ENCODE measurements around the gene CARF. TPM values are rescaled to one million over a fixed set of nuclear protein-coding genes. Genes with fewer than 3 reads are reported as not detected.
A peak's percentile ranks its signal among the peaks of the same experiment; 100 is the strongest.
"Not testable (repeated sequence)": the region's sequence is repeated elsewhere in the genome, so short reads cannot be mapped to it uniquely, and the experiment has no call there.

Gene CARF
- total RNA-seq, 1 donor, result 14.0 TPM

DNA sequence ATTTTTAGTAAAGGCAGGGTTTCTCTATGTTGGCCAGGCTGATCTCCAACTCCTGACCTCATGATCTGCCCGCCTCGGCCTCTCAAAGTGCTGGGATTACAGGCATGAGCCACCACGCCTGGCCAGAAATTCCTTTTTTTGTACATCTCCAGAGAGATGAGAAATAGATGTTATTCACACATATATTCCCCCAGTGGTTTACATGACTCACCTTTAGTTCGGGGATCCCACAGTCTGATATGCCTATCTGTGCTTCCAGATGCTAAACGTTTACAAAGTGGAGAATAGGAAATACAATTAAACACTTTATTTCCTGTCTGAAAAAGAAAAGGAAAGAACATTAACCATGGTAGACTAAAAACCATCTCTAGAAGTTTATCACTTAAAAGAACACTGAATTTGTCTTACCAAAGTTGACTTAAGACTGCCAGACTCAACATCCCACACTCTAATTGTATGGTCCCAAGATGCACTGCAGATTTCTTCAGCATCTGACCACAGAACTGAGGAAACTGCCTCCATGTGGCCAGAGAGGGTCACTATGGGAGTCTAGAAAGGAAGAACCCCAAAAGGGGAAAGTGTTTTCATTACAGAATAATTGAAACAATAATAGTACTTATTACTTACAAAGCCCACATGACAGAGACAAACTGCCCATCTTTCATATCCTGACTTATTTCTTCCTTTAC lies 27.9 kb upstream of the CARF start:
- H3K4me3 ChIP-seq (ENCODE audit: low read depth, low read length), result no peak overlapping the region
- DNase-seq (ENCODE audit: low read depth), result peak; percentile 6
- TF ChIP-seq, protein P1, sequence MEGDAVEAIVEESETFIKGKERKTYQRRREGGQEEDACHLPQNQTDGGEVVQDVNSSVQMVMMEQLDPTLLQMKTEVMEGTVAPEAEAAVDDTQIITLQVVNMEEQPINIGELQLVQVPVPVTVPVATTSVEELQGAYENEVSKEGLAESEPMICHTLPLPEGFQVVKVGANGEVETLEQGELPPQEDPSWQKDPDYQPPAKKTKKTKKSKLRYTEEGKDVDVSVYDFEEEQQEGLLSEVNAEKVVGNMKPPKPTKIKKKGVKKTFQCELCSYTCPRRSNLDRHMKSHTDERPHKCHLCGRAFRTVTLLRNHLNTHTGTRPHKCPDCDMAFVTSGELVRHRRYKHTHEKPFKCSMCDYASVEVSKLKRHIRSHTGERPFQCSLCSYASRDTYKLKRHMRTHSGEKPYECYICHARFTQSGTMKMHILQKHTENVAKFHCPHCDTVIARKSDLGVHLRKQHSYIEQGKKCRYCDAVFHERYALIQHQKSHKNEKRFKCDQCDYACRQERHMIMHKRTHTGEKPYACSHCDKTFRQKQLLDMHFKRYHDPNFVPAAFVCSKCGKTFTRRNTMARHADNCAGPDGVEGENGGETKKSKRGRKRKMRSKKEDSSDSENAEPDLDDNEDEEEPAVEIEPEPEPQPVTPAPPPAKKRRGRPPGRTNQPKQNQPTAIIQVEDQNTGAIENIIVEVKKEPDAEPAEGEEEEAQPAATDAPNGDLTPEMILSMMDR (IDR thresholded peaks at IDR 0.05; ENCODE audit: insufficient read depth, low read length), result peak; percentile 12

DNA sequence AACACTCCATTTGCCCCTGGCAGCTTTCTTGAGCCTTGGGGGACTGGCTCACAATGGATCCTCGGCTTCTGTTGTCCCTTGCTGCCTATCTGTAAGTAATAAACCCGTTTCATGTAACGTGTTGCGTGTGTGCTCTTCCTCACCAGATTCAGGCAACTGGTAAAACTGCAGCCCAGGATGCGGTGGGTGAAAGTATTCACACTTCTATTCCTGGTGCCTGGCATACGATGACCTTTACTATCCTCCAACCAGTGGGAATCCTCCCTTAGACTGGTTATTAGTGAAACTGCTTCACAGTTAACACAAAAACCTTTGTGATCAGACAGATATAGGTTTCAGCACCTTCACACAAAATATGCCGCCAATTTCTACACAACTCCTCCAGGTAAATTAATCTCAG lies 26.9 kb upstream of the CARF start:
- TF ChIP-seq, protein P1 (IDR thresholded peaks at IDR 0.05; ENCODE audit: insufficient read depth, low read length), result no peak

DNA sequence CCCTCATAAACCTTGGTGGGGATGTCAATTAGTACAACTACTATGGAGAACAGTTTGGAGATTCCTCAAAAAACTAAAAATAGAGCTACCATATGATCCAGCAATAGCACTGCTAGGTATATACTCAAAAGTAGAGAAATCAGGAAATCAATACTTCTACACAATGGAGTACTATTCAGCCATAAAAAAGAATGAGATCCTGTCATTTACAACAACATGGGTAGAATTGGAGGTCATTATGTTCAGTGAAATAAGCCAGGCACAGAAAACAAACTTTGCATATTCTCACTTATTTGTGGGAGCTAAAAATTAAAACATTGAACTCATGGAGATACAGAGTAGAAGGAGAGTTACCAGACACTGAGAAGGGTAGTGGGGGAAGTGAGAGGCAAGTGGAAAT lies 6.6 kb upstream of the CARF start:
- DNase-seq (ENCODE audit: low read depth); H3K4me3 ChIP-seq (ENCODE audit: low read depth, low read length): not testable (repeated sequence)

More for the DNA sequence above, 26.9 kb upstream of the CARF start:
- no peak for DNase-seq (ENCODE audit: low read depth)
- H3K4me3 ChIP-seq (ENCODE audit: low read depth, low read length), result no peak overlapping the region

DNA sequence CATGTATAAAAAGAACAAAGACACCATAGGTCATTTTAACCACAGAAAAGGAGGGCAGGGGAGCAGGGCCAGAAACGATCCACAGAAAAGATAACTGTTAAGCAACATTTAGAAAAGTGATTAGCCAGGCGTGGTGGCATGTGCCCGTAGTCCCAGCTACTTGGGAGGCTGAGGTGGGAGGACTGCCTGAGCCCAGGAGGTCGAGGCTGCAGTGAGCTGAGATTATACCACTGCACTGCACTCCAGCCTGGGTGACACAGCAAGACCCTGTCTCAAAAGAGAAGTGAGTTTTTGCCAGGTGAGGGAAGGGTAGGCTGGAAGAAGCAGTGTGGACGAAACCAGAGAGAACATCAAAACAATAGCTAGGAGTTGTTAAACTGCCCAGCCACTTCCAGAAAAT lies 3.9 kb upstream of the CARF start:
- no peak overlapping the region for H3K4me3 ChIP-seq (ENCODE audit: low read depth, low read length)
- TF ChIP-seq, protein P1 (IDR thresholded peaks at IDR 0.05; ENCODE audit: insufficient read depth, low read length), result no peak
- no peak for DNase-seq (ENCODE audit: low read depth)

DNA sequence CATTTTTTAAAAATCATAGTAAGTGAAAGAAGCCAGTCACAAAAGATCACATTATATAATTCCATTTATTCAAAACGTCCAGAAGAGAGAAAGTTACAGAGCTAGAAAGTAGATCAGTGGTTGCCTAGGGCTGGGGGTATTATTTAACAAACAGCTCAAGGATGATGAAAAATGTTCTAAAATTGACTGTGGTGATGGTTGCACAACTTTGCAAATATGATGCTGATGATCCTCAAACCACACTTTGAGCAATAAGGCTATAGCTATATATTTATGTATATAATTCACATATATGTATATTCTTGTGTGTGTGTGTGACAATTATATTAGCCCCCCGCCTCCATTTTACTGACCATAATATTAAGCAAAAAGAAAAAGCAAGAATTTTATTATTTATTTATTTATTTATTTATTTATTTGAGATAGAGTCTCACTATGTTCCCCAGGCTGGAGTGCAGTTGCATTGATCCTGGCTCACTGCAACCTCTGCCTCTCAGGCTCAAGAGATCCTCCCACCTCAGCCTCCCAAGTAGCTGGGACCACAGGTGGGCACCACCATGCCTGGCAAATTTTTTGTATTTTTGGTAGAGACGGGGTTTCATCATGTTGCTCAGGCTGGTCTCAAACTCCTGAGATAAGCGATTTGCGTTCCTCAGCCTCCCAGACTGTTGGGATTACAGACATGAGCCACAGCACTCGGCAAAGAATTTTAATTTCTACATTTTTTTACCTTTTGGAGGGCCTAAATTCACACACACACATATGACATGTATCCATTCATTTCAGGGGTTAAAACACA lies 2.5 kb upstream of the CARF start:
- DNase-seq (ENCODE audit: low read depth), result no peak
- TF ChIP-seq, protein P1 (IDR thresholded peaks at IDR 0.05; ENCODE audit: insufficient read depth, low read length), result no peak
- H3K4me3 ChIP-seq (ENCODE audit: low read depth, low read length), result peak overlapping the region; percentile 95

DNA sequence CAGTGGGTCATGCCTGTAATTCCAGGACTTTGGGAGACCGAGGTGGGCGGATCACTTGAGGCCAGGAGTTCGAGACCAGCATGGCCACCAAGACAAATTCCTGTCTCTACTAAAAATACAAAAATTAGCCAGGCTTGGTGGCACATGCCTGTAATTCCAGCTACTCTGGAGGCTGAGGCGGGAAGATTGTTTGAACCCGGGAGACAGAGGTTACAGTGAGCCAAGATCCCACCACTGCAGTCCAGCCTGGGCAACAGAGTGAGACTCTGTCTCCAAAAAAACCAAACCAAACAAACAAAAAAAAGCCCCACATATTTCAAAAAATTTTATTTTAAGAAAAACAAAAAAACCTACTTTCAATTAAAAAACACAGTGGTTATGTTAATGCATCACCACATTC lies 1.8 kb upstream of the CARF start:
- not testable (repeated sequence) for DNase-seq (ENCODE audit: low read depth)
- peak overlapping the region; percentile 95 for H3K4me3 ChIP-seq (ENCODE audit: low read depth, low read length)

DNA sequence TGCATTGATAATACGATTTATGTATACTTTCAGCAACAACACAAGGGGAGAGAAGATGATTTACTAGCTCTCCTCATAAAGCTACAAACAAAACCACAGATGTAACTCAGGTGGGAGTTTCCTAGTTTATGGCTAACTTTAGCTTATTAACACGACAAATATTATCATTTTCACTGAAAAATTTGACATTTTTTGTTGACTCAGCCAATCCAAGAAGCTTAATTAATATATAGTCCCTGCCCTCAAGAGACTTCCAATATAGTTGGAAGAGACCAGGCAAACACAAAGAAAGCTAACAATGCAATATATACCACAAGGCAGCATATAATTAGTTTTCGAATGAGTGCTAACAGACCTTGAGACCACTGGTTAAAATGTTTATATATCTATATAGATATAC lies 1.4 kb upstream of the CARF start:
- H3K4me3 ChIP-seq (ENCODE audit: low read depth, low read length), result peak overlapping the region; percentile 95
- TF ChIP-seq, protein P1 (IDR thresholded peaks at IDR 0.05; ENCODE audit: insufficient read depth, low read length), result no peak
- DNase-seq (ENCODE audit: low read depth), result no peak

DNA sequence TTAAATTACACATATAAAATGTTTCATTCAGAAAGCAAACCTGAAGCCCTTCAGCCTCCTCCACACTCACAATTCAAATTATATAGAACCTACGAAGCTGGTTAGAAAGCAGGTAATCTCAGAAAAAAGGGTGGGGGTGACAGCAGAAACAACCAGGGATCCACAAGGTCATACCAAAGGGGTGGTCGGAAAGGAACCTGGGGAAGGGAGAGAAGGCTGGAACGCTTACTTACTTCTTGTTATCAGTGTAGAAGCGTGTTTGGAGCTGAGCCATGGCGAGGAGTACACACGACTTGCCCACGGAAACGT lies 918 bp upstream of the CARF start:
- TF ChIP-seq, protein P1 (IDR thresholded peaks at IDR 0.05; ENCODE audit: insufficient read depth, low read length), result no peak
- no peak for DNase-seq (ENCODE audit: low read depth)

DNA sequence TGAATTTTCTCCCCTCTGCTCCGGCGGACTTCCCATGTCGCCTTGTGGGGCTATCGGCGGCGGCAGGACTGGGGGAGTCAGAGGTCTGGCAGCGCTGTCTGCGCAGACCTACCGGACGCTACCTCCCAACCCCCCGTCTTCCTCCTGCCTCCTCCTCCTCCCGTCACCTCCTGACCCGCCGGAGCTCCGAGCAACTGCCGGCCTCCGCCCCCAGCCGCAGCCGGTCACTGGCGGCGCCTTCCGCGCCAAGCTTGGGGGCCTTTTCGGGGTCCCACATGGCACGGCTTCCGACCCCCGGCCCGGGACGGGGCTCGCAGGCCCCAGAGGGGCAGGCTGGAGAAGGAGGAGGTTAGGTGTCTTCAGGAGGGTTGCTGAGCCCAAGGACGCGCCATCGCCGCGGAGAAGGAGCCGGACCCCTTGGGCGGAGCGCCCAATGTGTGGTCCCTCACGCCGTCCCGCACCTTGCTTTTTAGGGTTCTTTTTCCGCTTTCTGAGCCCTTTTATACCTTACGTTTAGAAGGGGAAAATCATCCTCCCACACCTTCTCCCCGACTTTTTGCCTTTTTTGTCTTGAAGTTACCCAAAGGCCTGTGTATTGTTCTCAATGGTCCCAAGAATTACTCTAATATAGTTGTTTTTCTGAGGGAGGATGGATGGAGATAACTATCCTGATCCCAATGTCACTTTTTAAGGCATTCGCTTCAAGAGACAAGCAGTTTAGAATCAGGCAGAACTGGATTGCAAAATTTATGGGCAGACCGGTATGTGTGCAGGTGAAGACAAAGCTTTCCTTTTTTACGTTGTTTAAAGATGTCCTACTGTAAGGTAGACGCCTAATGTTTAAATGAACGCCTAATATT lies 497 bp downstream of the CARF start:
- not testable (repeated sequence) for DNase-seq (ENCODE audit: low read depth)

More for the DNA sequence above, 918 bp upstream of the CARF start:
- H3K4me3 ChIP-seq (ENCODE audit: low read depth, low read length), result peak overlapping the region; percentile 95

More for the DNA sequence above, 497 bp downstream of the CARF start:
- H3K4me3 ChIP-seq (ENCODE audit: low read depth, low read length), result peak overlapping the region; percentile 95

Measured in fibroblast of the aortic adventitia (primary cell).